ENCODE data around the gene ST6GAL1. TPM values are rescaled to one million over a fixed set of nuclear protein-coding genes. Genes with fewer than 3 reads are reported as not detected.

Gene ST6GAL1
- total and polyA plus RNA-seq, 4 donors = 15.1 to 113 (median 60.4) TPM

GRCh38 chr3:187101184-187102072, 171.1 kb downstream of the ST6GAL1 start:
- Histone ChIP-seq H3K36me3 (ENCODE audit: control insufficient read depth in 4 of 4, insufficient read depth in 4 of 4, low read length in 4 of 4) (no peaks in the 10 kb centered on the region), H3K27ac (ENCODE audit: low read depth in 1 of 2, low read length in 1 of 2) (peak overlapping the region in 1 of 2 donors; percentile 67), H3K27me3 (ENCODE audit: control insufficient read depth in 3 of 3, insufficient read depth in 3 of 3, low read length in 2 of 3) (no peaks in the 10 kb centered on the region)

GRCh38 chr3:187102073-187102634, 171.8 kb downstream of the ST6GAL1 start:
- ATAC-seq (ENCODE audit: insufficient read depth, low FRiP score) = no peak

More at GRCh38 chr3:187101184-187102072, 171.1 kb downstream of the ST6GAL1 start:
- peak; percentile 77 for ATAC-seq (ENCODE audit: insufficient read depth, low FRiP score)
- no peaks in the 10 kb centered on the region for H3K9me3 ChIP-seq (ENCODE audit: control insufficient read depth in 4 of 4, insufficient read depth in 3 of 4, low read length in 3 of 4)
- H3K4me3 ChIP-seq = no peak overlapping the region
- peak; percentile 83 to 90 (median 88) for DNase-seq
- 44 to 60% methylated on average over 9 of the region's 9 CpGs for WGBS, 2 donors
- TF ChIP-seq CTCF (IDR thresholded peaks at IDR 0.05; ENCODE audit: control extremely low read depth, extremely low read depth) = no peak
- H3K4me1 ChIP-seq (ENCODE audit: control insufficient read depth in 5 of 5, insufficient read depth in 5 of 5, low read length in 5 of 5) = peaks cover 0 to 9% (median 0%) of the 10 kb centered on the region in 5 donors
- H3K9ac ChIP-seq (ENCODE audit: insufficient read depth in 1 of 2, low read length in 2 of 2) = peak overlapping the region in 1 of 2 donors; percentile 1

GRCh38 chr3:187103251-187103650, 172.9 kb downstream of the ST6GAL1 start:
- H3K9me3 ChIP-seq (ENCODE audit: control insufficient read depth in 4 of 4, insufficient read depth in 3 of 4, low read length in 3 of 4) = no peaks in the 10 kb centered on the region
- TF ChIP-seq CTCF (IDR thresholded peaks at IDR 0.05; ENCODE audit: control extremely low read depth, extremely low read depth) = no peak
- ATAC-seq (ENCODE audit: insufficient read depth, low FRiP score) = no peak
- no peaks in the 10 kb centered on the region for H3K27me3 ChIP-seq (ENCODE audit: control insufficient read depth in 3 of 3, insufficient read depth in 3 of 3, low read length in 2 of 3)
- H3K27ac ChIP-seq (ENCODE audit: low read depth in 1 of 2, low read length in 1 of 2) = no peak overlapping the region
- WGBS, 2 donors = 93 to 97% methylated on average over 5 of the region's 5 CpGs
- peaks cover 0 to 9% (median 0%) of the 10 kb centered on the region in 5 donors for H3K4me1 ChIP-seq (ENCODE audit: control insufficient read depth in 5 of 5, insufficient read depth in 5 of 5, low read length in 5 of 5)
- DNase-seq = no peak
- no peak overlapping the region for H3K4me3 ChIP-seq
- no peaks in the 10 kb centered on the region for H3K36me3 ChIP-seq (ENCODE audit: control insufficient read depth in 4 of 4, insufficient read depth in 4 of 4, low read length in 4 of 4)
- no peak overlapping the region for H3K9ac ChIP-seq (ENCODE audit: insufficient read depth in 1 of 2, low read length in 2 of 2)

More at GRCh38 chr3:187102073-187102634, 171.8 kb downstream of the ST6GAL1 start:
- Histone ChIP-seq H3K4me1 (ENCODE audit: control insufficient read depth in 5 of 5, insufficient read depth in 5 of 5, low read length in 5 of 5) (peaks cover 0 to 9% (median 0%) of the 10 kb centered on the region in 5 donors), H3K27me3 (ENCODE audit: control insufficient read depth in 3 of 3, insufficient read depth in 3 of 3, low read length in 2 of 3) (no peaks in the 10 kb centered on the region), H3K9ac (ENCODE audit: insufficient read depth in 1 of 2, low read length in 2 of 2) (peak overlapping the region in 1 of 2 donors; percentile 1), H3K36me3 (ENCODE audit: control insufficient read depth in 4 of 4, insufficient read depth in 4 of 4, low read length in 4 of 4) (no peaks in the 10 kb centered on the region), H3K27ac (ENCODE audit: low read depth in 1 of 2, low read length in 1 of 2) (peak overlapping the region in 1 of 2 donors; percentile 67), H3K4me3 (no peak overlapping the region), H3K9me3 (ENCODE audit: control insufficient read depth in 4 of 4, insufficient read depth in 3 of 4, low read length in 3 of 4) (no peaks in the 10 kb centered on the region)
- 95 to 100% methylated on average over 1 of the region's 1 CpG for WGBS, 2 donors
- no peak for DNase-seq
- TF ChIP-seq CTCF (IDR thresholded peaks at IDR 0.05; ENCODE audit: control extremely low read depth, extremely low read depth) = no peak

Data from lung (tissue), 12 donors.